Upper lobe of left lung (tissue), 6 donors: Measurements from ENCODE around the gene AMER3. TPM values are rescaled to one million over a fixed set of nuclear protein-coding genes. Genes with fewer than 3 reads are reported as not detected.

Source experiments
- ATAC-seq, 2 donors: fragments of 200-7000 bp; cut with Tn5 transposase; one replicate each; pipeline ENCODE4 v1.9.1; 2022; ENCODE audit warnings: mild to moderate bottlenecking in 2 of 2, moderate library complexity in 2 of 2; ENCODE audit not compliant: low FRiP score in 2 of 2
- DNase-seq, 2 donors: peaks; one replicate each; pipeline ENCODE4 v3.0.0-alpha.2; 2019 to 2020
- H3K27ac ChIP-seq, 4 donors: fragments of 200-600 bp; sonication (generic); one replicate each; pipeline ENCODE4 v1.5.1; 2016 to 2019
- H3K27me3 ChIP-seq, 4 donors: fragments of 200-600 bp; sonication (generic); one replicate each; pipeline ENCODE4 v1.5.1; 2017 to 2019
- H3K36me3 ChIP-seq, 4 donors: fragments of 200-600 bp; sonication (generic); one replicate each; pipeline ENCODE4 v1.5.1; 2016 to 2019
- H3K4me1 ChIP-seq, 4 donors: fragments of 200-600 bp; sonication (generic); one replicate each; pipeline ENCODE4 v1.5.1; 2018 to 2019
- H3K4me3 ChIP-seq, 4 donors: fragments of 200-600 bp; sonication (generic); one replicate each; pipeline ENCODE4 v1.5.1; 2017 to 2019; ENCODE audit warnings: mild to moderate bottlenecking in 2 of 4, moderate library complexity in 1 of 4
- H3K9me3 ChIP-seq, 4 donors: fragments of 200-600 bp; sonication (generic); one replicate each; pipeline ENCODE4 v1.5.1; 2018 to 2019
- EP300 ChIP-seq, 4 donors: sonication (generic); formaldehyde crosslinking; IDR thresholded peaks; one replicate each; pipeline ENCODE4 v1.5.1; 2017; ENCODE audit warnings: antibody characterized with exemption in 4 of 4, control low read depth in 2 of 4
- POLR2A ChIP-seq, 4 donors: fragments of 450-650 bp; IDR thresholded peaks; one replicate each; pipeline ENCODE4 v1.5.1; 2016 to 2017; ENCODE audit warnings: antibody characterized with exemption in 4 of 4, mild to moderate bottlenecking in 2 of 4
- POLR2AphosphoS5 ChIP-seq, 2 donors: sonication (generic); formaldehyde crosslinking; IDR thresholded peaks; one replicate each; pipeline ENCODE4 v1.5.1; 2017; ENCODE audit warnings: antibody characterized with exemption in 2 of 2
- WGBS, 2 donors: methylation state at CpG; one replicate each; pipeline ENCODE4 v1.1.5; 2017 to 2018; 5-methylcytosine and 5-hydroxymethylcytosine counted together
- total RNA-seq, 6 donors: library from RNA; depleted of rRNA in 4 of 6; stranded (reverse); fragments of >200 nt in 4 of 6; gene quantifications; one replicate each; pipeline versions ENCODE4 v1.1.0 to v1.2.1, GENCODE V29; 2016 to 2021
- TF ChIP-seq, protein P1 (sequence below), 6 experiments: fragments of 450-650 bp in 4 of 6; fragments of 200-600 bp in 2 of 6; sonication (generic) in 2 of 6; IDR thresholded peaks; one replicate each; pipeline ENCODE4 v1.5.1; 2016 to 2019; ENCODE audit warnings: antibody characterized with exemption in 6 of 6
- donor health status: DM: no; HTN: no; CAD: no; lungs with moderate emphysema.
- donor health status: DM: no; HTN: yes; CAD: no; lungs with severe emphysema.

Gene AMER3
- total RNA-seq, 6 donors from 2014 or later, result not detected

DNA sequence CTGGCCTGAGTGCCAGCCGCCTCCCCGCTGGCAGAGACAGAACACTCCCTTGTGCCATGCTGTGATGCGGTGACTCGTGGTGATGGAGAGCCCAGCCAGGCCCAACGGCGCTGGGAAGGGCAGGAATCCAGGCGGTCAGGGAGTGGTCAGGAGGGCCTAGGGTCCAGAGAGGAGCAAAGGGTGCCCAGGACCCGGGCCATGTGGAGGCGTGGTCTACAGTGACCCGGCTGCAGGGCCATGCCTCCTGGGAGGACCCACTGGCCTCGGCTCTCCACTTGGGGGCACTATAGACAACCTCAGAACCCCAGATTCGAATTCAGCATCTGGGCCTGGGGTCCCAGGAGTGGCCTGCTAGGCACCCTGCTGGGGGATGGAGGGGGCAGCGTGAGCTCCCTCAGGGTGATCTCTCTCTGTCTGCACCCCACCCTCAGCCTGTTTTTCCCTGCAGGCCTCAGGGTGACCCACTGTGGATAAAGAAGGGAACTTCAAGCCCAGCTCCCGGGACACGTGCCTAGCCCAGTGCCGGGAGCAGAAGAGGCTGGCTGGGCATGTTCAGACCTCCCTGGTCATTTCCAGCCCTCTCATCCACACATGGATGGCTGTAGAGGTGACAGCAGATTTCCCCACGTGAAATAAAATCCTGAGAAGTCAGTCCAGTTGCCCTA lies 13.0 kb downstream of the AMER3 start:
- no peaks in the 10 kb centered on the region for H3K4me1 ChIP-seq
- ATAC-seq, result peak in 1 of 2 donors; percentile 24
- no peak overlapping the region for H3K4me3 ChIP-seq
- no peaks in the 10 kb centered on the region for H3K36me3 ChIP-seq
- H3K9me3 ChIP-seq, result peaks cover 0 to 3% (median 0%) of the 10 kb centered on the region in 4 donors
- 79 to 81% methylated on average over 4 to 17 of the region's 17 CpGs for WGBS, 2 donors
- H3K27ac ChIP-seq, result no peak overlapping the region
- TF ChIP-seq POLR2A (IDR thresholded peaks at IDR 0.05) (no peak), POLR2AphosphoS5 (IDR thresholded peaks at IDR 0.05) (no peak), EP300 (IDR thresholded peaks at IDR 0.05) (no peak)
- TF ChIP-seq, protein P1, sequence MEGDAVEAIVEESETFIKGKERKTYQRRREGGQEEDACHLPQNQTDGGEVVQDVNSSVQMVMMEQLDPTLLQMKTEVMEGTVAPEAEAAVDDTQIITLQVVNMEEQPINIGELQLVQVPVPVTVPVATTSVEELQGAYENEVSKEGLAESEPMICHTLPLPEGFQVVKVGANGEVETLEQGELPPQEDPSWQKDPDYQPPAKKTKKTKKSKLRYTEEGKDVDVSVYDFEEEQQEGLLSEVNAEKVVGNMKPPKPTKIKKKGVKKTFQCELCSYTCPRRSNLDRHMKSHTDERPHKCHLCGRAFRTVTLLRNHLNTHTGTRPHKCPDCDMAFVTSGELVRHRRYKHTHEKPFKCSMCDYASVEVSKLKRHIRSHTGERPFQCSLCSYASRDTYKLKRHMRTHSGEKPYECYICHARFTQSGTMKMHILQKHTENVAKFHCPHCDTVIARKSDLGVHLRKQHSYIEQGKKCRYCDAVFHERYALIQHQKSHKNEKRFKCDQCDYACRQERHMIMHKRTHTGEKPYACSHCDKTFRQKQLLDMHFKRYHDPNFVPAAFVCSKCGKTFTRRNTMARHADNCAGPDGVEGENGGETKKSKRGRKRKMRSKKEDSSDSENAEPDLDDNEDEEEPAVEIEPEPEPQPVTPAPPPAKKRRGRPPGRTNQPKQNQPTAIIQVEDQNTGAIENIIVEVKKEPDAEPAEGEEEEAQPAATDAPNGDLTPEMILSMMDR (IDR thresholded peaks at IDR 0.05), result no peak
- peak in 1 of 2 donors; percentile 59 for DNase-seq
- no peaks in the 10 kb centered on the region for H3K27me3 ChIP-seq

DNA sequence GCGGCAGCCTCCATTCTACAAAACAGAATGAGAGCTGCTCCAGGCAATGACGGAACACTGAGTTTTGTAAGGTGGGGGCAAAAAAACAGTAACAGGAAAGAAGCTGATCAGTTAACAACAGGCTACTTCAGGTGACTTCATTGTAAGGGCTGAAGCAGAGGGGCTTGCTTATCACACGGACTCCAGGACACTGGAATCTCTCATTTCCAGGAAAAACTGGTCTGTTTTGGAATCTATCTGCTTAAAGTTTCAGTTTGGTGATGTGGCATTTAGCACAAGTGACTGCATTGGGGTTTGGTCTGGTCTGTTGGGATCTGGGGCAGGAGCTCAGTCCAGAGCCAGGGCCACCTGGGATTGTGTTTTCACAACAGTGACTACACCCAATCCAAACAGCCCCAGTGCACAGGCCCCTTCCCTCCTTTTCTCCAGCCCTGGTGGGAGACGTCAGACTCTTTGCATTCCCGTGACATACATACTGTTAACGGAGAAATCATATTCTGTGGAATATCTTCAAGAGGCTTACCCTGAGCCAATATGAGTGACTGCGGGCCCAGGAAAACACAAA lies 14.1 kb downstream of the AMER3 start:
- no peaks in the 10 kb centered on the region for H3K36me3 ChIP-seq
- H3K4me1 ChIP-seq, result no peaks in the 10 kb centered on the region
- 80 to 84% methylated on average over 7 of the region's 7 CpGs for WGBS, 2 donors
- H3K4me3 ChIP-seq, result no peak overlapping the region
- no peaks in the 10 kb centered on the region for H3K27me3 ChIP-seq
- TF ChIP-seq, protein P1 (IDR thresholded peaks at IDR 0.05), result no peak
- TF ChIP-seq POLR2AphosphoS5 (IDR thresholded peaks at IDR 0.05), result no peak
- no peak for TF ChIP-seq POLR2A (IDR thresholded peaks at IDR 0.05)
- no peak for TF ChIP-seq EP300 (IDR thresholded peaks at IDR 0.05)
- DNase-seq (no peak), ATAC-seq (no peak)
- H3K27ac ChIP-seq, result no peak overlapping the region
- H3K9me3 ChIP-seq, result peaks cover 0 to 6% (median 0%) of the 10 kb centered on the region in 4 donors

DNA sequence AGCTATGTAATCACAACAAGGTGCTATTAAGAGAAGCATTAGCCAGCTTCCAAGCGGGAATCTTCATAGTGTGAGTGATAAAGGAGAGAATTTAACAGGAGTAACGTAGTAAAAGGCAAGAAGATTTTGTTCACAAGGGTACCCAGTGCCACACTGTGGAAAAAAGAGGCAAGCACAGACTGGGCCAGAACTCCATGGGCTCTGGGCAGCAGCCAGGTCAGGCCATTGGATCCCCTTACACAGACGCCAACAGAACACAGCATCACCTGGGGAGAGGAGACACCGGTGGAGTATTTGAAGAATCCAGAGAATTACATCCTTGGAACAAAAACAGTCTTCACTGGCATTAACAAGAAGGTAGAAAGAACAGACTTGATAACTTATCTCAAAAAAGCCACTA lies 21.2 kb downstream of the AMER3 start:
- 51 to 58% methylated on average over 4 of the region's 4 CpGs for WGBS, 2 donors
- no peak for TF ChIP-seq EP300 (IDR thresholded peaks at IDR 0.05)
- Histone ChIP-seq H3K9me3 (peaks cover 0 to 6% (median 0%) of the 10 kb centered on the region in 4 donors), H3K36me3 (no peaks in the 10 kb centered on the region), H3K4me1 (no peaks in the 10 kb centered on the region), H3K27me3 (no peaks in the 10 kb centered on the region), H3K27ac (no peak overlapping the region), H3K4me3 (no peak overlapping the region)
- ATAC-seq (no peak), DNase-seq (no peak)

DNA sequence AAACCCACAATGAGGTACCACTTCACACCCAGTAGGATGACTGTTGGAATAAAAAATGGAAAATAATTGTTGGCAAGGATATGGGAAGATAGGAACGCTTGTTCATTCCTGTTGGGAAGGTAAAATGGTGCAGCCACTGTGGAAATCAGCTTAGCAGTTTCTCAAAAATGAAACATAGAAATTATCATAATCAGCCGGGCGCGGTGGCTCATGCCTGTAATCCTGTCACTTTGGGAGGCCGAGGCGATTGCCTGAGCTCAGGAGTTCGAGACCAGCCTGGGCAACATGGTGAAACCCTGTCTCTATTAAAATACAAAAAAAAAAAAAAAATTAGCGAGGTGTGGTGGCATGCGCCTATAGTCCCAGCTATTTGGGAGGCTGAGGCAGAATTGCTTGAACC lies 23.4 kb downstream of the AMER3 start:
- ATAC-seq (no peak), DNase-seq (no peak)
- TF ChIP-seq POLR2AphosphoS5 (IDR thresholded peaks at IDR 0.05) (no peak), EP300 (IDR thresholded peaks at IDR 0.05) (no peak), POLR2A (IDR thresholded peaks at IDR 0.05) (no peak)
- TF ChIP-seq, protein P1 (IDR thresholded peaks at IDR 0.05), result no peak
- H3K4me3 ChIP-seq, result no peak overlapping the region
- H3K36me3 ChIP-seq, result no peaks in the 10 kb centered on the region
- H3K9me3 ChIP-seq, result no peaks in the 10 kb centered on the region
- H3K4me1 ChIP-seq, result no peaks in the 10 kb centered on the region
- WGBS, 2 donors, result 82 to 92% methylated on average over 9 of the region's 9 CpGs
- H3K27me3 ChIP-seq, result no peaks in the 10 kb centered on the region
- no peak overlapping the region for H3K27ac ChIP-seq

DNA sequence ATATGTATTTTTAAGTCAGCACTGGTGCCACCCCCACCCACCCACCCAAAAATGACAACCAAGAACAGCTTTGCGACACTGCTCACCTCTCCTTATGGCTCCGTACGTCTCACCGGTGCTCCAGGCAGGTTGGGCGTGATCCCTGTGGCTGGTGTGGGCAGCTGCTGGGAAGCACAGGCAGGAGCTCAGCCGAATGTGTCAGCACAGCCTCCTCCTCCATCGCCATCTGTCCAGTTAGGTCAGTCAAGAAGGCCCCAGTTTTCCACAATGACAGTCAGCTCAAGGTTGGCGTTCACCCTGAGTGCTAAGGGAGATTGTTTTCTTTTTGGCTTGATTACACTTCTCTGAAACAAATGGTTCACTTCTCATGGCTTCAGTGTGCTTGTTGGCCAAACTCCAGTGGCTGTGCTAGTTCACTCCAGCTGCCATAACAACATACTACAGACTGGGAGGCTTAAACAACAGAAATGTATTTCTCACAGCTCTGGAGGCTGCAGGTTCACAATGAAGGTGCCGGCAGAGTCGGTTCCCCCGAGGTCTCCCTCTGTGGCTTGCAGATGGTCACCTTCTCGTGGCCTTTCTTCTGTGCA lies 30.2 kb downstream of the AMER3 start:
- no peaks in the 10 kb centered on the region for H3K27me3 ChIP-seq
- H3K9me3 ChIP-seq, result no peaks in the 10 kb centered on the region
- no peaks in the 10 kb centered on the region for H3K4me1 ChIP-seq
- no peak for TF ChIP-seq POLR2AphosphoS5 (IDR thresholded peaks at IDR 0.05)
- no peak for TF ChIP-seq POLR2A (IDR thresholded peaks at IDR 0.05)
- TF ChIP-seq, protein P1 (IDR thresholded peaks at IDR 0.05), result no peak
- no peak for TF ChIP-seq EP300 (IDR thresholded peaks at IDR 0.05)
- ATAC-seq (no peak), DNase-seq (no peak)
- H3K4me3 ChIP-seq, result no peak overlapping the region
- H3K27ac ChIP-seq, result no peak overlapping the region
- WGBS, 2 donors, result 84 to 93% methylated on average over 7 to 10 of the region's 12 CpGs
- H3K36me3 ChIP-seq, result no peaks in the 10 kb centered on the region
